Fibroblast of skin of right biceps (primary cell): ENCODE results near the gene TIAM1.

Experiments
- DNase-seq: peaks from one replicate; pipeline ENCODE4 v3.0.0-alpha.2; 2013

TIAM1 gene

DNA sequence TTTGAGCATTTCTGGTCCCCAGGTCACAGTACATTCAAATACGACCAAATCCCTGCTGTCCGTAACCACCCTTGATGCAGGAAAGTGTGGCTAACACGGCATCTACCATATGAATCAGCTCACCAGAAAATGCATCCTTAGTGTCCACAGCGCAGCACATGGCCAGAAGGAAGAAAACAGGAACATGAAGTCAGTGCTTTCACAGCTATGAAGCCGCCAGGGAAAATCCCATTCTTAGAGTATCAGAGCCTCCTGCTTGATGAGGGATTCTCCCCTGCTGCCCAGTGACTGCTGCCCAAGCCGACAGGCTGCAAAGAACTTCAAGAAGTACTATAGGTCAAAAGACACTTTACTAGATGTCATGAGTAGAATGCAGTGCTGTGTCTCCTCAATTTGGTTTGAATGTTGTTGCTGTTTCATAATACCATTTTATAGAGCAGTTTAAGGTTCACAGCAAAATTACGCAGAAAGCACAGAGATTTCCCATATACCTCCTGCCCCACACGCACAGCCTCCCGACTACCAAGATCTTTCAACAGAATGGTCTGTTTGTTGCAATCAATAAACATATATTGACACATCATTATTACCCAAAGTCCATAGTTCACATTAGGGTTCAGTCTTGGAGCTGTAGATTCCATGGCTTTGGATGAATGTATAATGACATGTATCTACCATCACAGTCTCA is 14.5 kb downstream of the TIAM1 start:
- DNase-seq, result no peak

DNA sequence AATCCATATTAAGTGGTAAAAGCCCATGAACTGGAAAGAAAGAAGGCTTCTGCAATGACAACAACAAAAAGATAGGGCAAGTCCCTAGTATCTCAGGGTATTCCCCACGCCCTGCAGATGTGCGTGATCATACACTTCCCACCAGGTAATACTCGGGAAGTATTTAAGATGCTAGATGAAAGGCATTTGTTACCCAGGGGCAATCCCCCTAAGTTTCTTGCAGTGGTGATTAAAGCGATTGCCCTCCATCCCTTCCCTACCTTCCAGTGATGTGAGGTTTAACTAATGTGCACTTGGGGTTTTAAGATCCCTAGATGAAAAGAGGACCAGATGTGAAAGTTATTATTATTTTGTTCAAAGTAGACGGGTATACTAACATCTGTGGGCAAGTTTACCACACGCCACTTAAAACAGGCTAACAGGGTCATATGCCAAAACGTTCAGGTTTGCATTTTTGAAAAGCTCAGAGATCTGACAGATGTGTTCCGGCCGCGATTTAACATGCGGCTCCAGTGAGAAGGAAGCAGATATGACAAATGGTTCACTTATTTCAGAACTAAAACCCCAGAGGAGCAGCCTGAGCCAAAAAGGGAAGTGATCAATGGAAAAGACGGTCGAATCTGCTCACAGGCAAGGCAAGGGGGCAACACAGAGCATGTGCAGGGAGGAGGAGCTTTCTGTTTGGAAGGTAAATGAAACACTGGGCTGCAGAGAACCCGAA is 17.4 kb downstream of the TIAM1 start:
- DNase-seq, result peak; percentile 76

DNA sequence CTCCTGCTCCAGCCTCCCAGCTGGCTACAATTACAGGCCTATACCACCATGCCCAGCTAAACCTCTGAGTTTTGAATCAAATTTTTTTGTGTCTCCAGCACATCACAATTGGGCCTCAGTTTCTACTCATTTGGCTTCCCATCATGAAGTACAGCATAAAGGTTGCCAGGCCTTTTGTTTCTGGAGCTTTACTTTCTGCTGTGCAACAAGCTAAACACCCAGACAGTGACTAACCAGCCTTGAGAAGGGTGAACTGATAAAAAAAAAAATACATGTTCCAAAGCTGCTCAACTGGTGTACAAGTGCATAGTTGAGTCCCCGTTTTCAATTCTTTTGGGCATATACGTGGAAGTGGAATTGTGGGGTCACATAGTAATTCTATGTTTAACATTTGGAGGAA is 25.1 kb downstream of the TIAM1 start:
- DNase-seq, result no peak

DNA sequence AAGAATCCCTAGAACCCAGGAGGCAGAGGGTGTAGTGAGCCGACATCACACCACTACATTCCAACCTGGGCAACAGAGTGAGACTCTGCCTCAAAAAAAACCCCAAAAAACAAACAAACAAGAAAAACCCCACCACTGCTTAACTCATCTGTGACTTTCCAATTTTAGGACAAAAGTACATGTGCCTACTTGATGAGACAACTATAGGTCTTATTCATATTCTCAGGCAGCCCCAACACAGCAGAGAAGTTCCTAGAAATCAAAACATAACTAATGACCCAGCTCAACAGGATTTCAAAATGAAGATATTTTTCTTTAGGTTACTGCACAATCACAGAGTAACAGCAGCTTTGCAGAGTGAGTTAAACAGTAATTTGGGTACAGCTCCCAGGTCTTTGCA is 26.4 kb downstream of the TIAM1 start:
- no peak for DNase-seq

DNA sequence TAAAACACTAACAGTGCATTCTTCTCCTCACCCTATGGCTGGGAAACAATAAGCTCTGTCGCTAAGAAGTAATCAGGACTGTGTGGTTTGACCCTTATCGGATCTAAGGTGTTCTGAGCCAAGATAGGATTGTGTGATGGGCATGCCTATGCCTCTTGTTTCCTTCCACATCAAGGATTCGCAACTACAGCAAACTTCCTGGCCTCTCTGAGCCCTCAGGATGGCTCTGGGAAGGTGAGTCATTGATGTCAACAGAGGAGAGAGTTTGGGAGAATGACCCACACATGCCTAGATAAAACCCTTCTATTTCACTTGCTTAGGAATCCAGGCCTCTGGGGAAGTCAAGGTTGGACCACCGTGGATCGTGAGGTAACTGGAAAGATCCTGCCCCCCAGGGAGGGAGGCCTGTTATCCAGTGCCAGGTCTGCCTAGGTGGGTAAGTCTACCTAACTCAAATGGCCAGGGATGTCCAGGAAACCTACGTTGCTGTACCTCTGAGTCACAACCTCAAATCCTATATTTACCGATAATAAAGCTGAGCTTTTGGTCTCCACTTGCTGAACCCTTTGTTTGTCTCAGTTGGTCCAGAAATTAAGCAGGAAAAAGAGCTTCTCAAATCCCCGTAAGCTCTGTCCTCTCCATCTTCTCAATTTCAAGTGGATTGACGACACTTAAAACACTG is 27.4 kb downstream of the TIAM1 start:
- DNase-seq, result peak; percentile 26

DNA sequence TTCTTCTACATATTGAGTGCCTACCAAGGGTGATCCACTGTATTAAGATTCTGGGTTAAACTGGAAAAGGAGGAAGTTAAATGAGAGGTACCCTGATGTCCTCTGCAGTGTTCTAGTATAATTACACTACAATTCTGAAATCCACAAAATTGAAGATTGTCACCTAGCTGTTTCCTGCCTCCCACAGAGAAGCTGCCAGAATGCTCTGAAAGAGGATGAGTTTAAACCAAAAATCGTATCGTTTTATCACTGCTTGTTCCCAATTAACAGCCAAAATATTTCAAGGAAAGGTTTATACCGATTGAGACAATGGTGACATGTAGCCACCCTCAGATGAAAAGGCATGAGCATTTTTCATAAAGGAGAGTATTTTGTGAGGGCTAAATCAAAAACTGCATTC is 28.0 kb downstream of the TIAM1 start:
- DNase-seq, result no peak

DNA sequence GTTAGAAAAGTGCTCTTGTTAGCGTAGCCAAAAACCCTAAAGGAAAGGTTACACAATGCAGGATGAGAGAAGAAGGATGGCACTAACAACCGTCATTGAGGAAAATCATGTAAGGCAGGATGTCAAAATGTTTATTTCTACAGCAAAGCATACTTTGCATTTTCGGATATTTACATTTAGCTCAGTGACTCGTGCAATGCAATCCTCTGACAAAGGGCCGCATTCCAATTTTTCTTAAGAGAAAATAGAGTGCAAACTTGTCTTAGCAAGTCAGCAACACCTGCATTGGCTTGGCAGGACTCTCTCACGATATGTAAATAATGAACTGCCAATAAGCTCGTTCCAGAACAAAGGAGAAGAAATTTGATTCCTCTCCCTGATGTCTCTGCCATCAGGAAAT is 33.3 kb downstream of the TIAM1 start:
- peak; percentile 38 for DNase-seq

DNA sequence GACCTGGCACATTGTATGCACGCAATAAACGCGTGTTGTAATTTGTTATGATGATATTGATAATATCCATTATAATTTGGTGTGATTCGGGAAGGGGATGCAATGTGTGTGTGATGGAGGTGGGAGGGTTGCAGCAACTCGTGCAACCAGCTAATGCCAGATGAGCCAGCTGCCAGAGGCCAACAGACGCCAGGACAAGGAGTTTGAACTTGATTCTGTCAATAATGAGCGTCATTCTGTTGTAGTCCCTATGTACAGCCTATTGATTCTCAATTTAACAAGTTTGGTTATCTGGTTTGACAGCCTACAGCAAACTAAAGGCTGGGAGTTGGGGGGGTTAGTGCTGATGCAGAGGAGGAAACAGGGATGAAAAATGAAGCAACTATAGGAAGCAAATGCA is 35.5 kb downstream of the TIAM1 start:
- DNase-seq, result no peak

DNA sequence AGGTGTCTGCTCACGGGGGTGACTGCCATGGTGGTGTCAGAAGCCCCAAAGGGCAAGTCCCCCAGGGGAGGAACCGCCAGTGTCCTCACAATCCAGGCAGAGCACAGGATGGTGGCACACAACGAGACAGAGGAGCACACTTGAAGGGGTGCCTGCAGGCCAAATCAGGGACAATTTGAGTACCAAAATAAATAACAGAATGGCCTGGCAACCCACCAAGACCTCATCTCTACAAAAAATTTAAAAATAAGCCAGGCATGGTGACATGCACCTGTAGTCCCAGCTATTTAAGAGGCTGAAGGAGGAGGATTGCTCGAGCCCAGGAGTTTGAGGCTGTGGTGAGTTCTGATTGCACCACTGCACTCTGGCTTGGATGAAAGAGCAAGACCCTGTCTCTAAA is 38.2 kb downstream of the TIAM1 start:
- DNase-seq, result no peak

DNA sequence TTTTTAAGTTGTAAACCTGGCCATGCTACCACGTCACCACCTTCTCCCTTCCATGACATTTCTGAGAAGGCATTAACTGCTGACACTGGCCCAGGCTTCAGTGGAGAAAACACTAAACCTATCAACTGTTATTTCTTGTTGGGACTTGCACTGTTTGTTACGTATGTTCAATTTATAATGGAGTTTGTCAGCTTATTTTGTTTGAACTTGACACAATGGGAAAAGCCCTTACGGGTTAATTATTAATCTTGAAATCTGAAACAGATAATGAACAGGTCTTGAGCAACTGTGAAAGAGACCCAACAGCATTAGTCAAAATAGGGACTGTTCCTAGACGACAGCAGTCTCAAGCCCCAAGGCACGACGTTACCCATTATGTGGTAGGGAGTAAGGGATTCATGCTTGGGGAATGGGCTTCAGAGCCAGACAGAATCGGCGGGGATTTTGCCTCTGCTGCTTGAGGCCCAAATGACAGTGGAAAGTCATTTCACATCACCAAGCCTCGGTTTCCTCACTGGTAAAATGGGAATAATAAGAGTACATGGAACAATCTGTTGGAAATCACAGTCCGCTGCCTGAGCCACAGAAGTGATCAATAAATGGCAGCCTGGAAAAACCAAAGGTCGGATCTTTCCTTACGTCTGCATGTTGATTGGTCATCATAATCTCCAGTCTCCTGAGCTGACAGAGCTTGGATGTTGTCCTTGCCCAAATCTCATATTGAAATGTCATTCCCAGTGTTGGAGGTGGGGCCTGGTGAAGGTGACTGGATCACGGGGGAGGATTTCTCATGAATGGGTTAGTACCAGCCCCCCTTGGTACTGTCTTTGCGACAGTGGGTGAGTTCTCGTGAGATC is 44.5 kb downstream of the TIAM1 start:
- DNase-seq, result no peak

DNA sequence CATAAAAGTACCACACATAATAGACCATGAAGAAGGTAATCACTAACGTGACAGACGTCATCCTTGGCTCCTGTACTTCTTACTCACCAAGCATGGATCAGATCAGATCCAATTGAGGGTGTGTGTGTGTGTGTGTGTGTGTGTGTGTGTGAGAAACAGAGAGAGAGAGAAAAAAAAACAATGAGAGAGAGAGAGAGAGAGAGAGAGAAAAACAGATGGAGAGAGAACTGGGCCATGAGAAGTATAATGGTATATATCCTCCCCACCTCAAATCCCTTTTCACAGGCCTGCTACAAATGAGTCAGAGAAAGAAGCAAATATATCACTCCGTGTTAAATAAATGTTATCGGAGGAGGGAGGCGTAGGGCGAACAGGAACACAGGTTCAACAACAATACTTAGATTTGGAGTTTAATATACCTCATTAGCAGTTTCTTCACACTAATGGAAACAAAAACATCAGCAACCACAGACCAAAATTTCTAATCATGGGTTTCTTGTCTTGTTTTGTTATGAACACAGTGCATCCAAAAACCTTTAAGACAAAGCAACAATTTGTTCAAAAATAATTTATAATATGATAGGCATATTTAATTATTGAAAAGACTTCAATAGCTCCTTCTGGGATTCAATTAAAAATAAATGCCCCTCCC is 45.3 kb downstream of the TIAM1 start:
- DNase-seq, result no peak

DNA sequence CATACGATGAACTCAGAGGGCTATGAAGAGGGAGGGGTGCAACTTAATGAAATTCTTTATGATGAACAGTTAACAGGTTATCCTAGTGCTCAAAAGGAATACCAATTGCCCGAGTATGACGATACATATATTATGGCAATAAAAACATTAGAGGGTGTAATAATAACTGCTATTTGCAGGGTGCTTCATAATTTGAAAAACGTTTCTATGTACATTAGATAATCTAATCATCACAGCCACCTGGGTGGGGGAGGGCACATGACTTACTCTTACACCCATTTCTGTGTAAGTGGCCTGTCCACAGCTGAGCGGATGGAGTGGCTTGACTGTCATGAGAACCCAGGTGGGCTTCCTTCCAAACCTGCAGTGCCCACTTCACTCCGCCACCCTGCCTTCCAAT is 46.3 kb downstream of the TIAM1 start:
- DNase-seq, result no peak

DNA sequence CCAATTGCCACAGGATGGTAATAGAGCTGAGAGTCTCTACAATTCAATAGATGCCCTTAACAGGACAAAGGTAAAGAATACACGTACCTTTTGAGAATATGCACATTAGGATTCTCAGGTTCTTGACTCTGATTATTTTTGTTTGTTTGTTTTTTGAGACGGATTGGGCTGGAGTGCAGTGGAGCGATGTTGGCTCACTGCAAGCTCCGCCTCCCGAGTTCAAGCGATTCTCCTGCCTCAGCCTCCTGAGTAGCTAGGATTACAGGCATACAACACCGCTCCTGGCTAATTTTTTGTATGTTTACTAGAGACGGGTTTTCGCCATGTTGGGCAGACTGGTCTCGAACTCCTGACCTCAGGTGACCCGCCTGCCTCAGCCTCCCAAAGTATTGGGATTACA is 48.4 kb downstream of the TIAM1 start:
- no peak for DNase-seq

DNA sequence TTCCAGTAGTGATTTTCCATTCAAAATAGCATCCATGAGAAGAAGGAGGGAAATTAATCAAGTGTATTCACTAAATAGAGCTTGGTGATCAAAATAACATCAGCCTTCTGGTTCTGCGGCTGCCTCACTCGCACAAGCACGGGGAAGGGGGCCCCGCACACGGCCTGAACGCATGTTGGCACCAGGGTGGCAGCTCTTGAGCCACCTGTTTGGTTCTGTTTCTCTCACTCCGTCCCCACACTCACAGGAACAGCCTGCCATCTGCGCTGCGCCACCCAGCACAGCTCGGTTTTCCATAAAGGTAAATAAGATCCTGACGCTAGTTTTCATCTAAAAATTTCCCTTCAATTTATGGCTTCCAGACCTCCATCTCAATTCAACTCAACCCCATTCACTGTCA is 49.4 kb downstream of the TIAM1 start:
- no peak for DNase-seq

DNA sequence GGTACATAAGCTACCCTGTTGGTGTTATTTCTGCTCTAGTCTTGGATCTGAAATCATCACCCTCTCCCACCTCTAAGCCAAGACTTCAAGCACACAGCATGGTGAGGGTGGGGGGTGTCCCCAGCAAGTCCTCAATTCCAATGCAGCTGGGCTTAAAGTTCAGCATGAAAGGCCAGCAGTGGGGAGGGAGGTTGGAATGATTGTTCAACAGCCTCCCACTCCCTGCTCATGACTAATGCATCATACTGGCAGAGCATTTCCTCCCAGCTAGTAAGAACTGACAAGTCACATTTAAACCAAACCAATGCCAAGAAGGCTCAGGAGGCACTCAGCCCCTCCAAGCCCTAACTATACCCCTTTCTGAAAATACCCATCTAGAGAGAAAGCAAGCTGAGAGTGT is 50.1 kb downstream of the TIAM1 start:
- peak; percentile 94 for DNase-seq

DNA sequence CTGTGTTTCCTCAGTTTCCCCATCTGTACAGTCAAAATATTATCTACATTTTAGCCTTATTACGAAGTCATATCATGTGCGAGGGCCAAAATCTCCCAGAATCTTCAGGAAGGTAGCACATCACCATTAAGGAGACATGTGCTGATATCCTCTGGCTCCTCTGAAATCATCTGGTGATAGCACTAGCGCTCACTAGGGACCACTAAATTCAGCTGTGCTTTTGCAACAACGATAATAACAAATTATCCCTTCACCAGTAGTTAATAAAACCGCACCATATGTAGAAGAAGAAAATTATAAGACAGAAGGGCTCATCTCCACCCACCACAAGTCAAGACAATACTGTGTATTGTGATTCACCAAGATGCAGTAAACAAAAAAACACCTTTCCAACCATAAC is 53.3 kb downstream of the TIAM1 start:
- no peak for DNase-seq

DNA sequence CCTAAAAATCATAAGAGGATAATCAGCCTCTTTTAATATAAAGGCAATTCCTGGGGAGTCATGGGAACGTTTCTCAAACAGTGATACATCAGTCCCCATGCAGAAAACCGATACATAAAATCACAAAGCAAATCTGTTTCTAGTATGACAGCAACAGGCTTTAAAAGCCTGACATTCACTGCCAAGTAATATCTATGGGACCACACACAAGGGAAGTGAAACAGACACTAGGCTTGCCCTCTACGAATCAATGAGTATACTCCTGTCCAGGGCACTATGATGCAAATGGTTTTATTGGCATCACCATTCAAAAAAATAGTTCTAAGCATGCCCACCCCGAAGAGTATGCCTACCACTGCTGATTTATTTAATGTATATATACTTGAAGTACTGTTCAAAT is 54.4 kb downstream of the TIAM1 start:
- no peak for DNase-seq

DNA sequence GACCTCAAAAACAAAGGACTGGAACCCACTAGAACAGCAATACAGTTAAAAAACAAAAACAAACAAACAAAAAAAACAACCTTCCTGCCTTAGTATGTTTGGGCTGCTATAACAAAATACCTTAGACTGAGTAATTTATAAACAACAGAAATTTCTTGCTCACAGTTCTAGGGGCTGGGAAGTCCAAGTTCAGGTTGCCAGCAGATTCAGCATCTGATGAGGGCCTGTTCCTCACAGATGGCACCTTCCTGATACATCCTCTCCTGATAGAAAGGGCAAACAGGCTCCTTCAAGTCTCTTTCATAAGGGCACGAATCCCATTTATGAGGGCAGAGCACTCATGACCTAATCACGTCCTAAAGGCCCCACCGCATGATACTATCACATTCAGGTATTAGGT is 55.9 kb downstream of the TIAM1 start:
- no peak for DNase-seq

DNA sequence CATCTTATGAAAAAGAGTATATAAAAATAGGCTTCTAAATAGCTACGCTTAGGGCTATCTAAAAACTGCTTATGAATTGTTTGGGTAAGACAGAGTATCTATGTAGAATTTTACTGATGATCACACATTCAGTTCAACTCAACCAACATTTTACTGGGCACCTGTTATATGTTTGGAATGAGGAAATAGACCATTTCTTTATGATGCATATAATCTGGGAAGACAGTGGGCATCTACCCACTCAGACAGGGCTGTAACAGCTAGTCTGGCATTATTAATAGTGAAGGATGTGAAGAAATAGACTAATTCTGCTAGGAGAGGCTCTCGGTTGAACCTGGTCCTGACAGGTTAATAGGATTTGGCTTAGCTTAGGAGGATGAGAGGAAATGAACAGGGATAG is 56.9 kb downstream of the TIAM1 start:
- DNase-seq, result no peak

DNA sequence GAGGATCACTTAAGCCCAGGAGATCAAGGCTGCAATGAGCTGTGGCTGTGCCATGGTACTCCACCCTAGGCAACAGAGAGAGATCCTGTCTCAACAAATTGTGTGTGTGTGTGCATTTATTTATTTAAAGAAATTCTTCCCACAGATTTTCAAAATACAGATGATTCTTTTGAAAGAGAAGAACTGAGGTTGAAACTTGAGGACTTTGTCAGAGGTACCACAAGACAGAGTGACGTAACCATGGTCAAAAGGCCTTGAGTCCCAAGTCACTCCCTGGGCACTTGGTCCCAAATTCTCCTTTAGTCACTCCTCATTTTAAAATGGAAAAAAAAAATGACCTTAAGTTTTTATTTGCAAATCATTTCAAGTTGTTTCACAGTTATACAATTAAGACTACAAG is 57.4 kb downstream of the TIAM1 start:
- no peak for DNase-seq

DNA sequence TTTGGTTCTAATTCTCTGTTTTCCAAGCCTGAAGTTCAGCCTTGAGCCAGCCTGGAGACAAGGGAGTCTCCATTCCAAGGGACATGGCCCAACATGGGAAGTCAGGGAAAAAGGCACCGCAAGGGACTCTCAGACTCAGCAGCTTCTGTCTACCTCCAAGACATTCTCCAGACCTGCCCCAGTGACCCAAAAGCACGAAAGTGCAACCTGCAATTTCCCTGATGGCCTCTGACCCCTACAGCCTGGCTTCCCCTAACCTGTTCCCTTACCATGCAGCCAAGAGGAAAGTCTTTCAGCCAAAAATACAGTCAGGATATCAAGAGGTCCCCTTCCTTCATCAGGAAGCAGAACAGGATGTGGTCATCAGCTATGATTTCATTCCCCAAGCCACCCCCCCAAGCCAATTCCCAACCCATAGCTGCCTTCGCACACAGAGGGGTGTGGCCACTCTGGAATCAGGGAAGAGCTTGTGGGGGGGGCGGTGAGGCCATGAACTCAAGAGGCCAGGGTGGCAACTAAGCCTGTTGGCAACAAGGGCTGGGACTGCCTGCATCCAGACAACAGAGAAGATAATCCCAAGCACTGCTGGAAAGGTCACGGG is 59.2 kb downstream of the TIAM1 start:
- DNase-seq, result peak; percentile 70

DNA sequence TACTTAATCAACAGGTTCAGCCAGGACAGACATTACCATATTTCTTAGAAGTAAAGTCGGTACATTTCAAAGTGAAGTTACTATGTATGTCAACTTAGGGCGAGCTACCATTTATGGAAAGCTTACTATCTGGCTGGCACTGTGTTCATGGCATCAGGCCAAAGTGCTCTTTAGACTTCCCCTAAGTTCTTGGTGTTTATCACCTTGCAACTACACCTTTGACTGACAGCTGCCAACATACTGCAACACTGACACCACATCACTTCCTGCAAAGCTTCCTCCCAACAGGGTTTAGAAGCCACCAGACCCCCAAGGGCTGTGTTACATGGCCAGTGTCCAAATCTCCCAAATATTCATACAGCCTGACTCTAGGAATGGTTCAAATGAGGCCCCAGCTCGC is 61.0 kb downstream of the TIAM1 start:
- no peak for DNase-seq
